NCI-H345 treated with DMSO at 0.1 percent for 48 hours (cell line): ENCODE results near the gene MDK.

ENCODE experiments used
- DNase-seq: peaks from one replicate; lab custom pipeline; 2025; ENCODE audit not compliant: unreplicated experiment; lab: John Stamatoyannopoulos, UW

The MDK gene

GRCh38 chr11:46381819-46382645 lies 563 bp downstream of the MDK start:
- no peak for DNase-seq

GRCh38 chr11:46382646-46383403 lies 1.4 kb downstream of the MDK start:
- no peak for DNase-seq

- DNase-seq, result no peak
Observed at GRCh38 chr11:46383404-46383758, 1.9 kb downstream of the MDK start.

- DNase-seq, result no peak
Observed at GRCh38 chr11:46383974-46384701, 2.7 kb downstream of the MDK start.

GRCh38 chr11:46385169-46386004 lies 3.9 kb downstream of the MDK start:
- DNase-seq, result no peak

GRCh38 chr11:46386005-46386578 lies 4.6 kb downstream of the MDK start:
- DNase-seq, result no peak

- no peak for DNase-seq
Observed at GRCh38 chr11:46386674-46387073, 5.2 kb downstream of the MDK start.

GRCh38 chr11:46387456-46387855 lies 6.0 kb downstream of the MDK start:
- DNase-seq, result no peak

- DNase-seq, result no peak
Observed at GRCh38 chr11:46387919-46388618, 6.6 kb downstream of the MDK start.

GRCh38 chr11:46388619-46389449 lies 7.4 kb downstream of the MDK start:
- no peak for DNase-seq

- peak; percentile 61 for DNase-seq
Observed at GRCh38 chr11:46389450-46390330, 8.2 kb downstream of the MDK start.

- DNase-seq, result no peak
Observed at GRCh38 chr11:46390331-46391171, 9.1 kb downstream of the MDK start.

- DNase-seq, result no peak
Observed at GRCh38 chr11:46391186-46391577, 9.7 kb downstream of the MDK start.

- no peak for DNase-seq
Observed at GRCh38 chr11:46391578-46392420, 10.3 kb downstream of the MDK start, which contains the start of gene CHRM4. Gene CHRM4 (minus strand): TSS chr11:46391776. CDS start chr11:46386557, 5,219 bp downstream.

GRCh38 chr11:46392421-46393230 lies 11.2 kb downstream of the MDK start:
- DNase-seq, result no peak
